ENCODE data around the gene ZNF778. TPM values are rescaled to one million over a fixed set of nuclear protein-coding genes. Genes with fewer than 3 reads are reported as not detected.

The ZNF778 gene
- polyA plus RNA-seq, 1 donor = 4.3 TPM

GRCh38 chr16:89174055-89174827 is 43.3 kb upstream of the ZNF778 start:
- Histone ChIP-seq H3K4me1 (ENCODE audit: control insufficient read depth, insufficient read depth, low read length) (peaks cover 20% of the 10 kb centered on the region), H3K9me3 (ENCODE audit: control insufficient read depth, low read depth, low read length) (peaks cover 3% of the 10 kb centered on the region), H3K4me3 (ENCODE audit: low read length) (no peak overlapping the region), H3K27me3 (ENCODE audit: control insufficient read depth, insufficient read depth, low read length) (peaks cover 43% of the 10 kb centered on the region), H3K27ac (ENCODE audit: low read length) (no peak overlapping the region), H3K36me3 (ENCODE audit: control insufficient read depth, insufficient read depth, low read length) (no peaks in the 10 kb centered on the region)
- WGBS (ENCODE audit: insufficient coverage, low lambda C conversion rate) = no CpG with 5 or more reads among the region's 23 CpGs
- no peak for DNase-seq

- H3K36me3 ChIP-seq (ENCODE audit: control insufficient read depth, insufficient read depth, low read length) = no peaks in the 10 kb centered on the region
- peaks cover 20% of the 10 kb centered on the region for H3K4me1 ChIP-seq (ENCODE audit: control insufficient read depth, insufficient read depth, low read length)
- H3K27me3 ChIP-seq (ENCODE audit: control insufficient read depth, insufficient read depth, low read length) = peaks cover 37% of the 10 kb centered on the region
- WGBS (ENCODE audit: insufficient coverage, low lambda C conversion rate) = no CpG with 5 or more reads among the region's 14 CpGs
- peaks cover 3% of the 10 kb centered on the region for H3K9me3 ChIP-seq (ENCODE audit: control insufficient read depth, low read depth, low read length)
- H3K4me3 ChIP-seq (ENCODE audit: low read length) = no peak overlapping the region
- H3K27ac ChIP-seq (ENCODE audit: low read length) = no peak overlapping the region
- no peak for DNase-seq
Observed at GRCh38 chr16:89174877-89175276, 42.6 kb upstream of the ZNF778 start.

GRCh38 chr16:89175280-89176146 is 42.0 kb upstream of the ZNF778 start:
- H3K36me3 ChIP-seq (ENCODE audit: control insufficient read depth, insufficient read depth, low read length) = no peaks in the 10 kb centered on the region
- no peak overlapping the region for H3K27ac ChIP-seq (ENCODE audit: low read length)
- no CpG with 5 or more reads among the region's 20 CpGs for WGBS (ENCODE audit: insufficient coverage, low lambda C conversion rate)
- H3K9me3 ChIP-seq (ENCODE audit: control insufficient read depth, low read depth, low read length) = peaks cover 3% of the 10 kb centered on the region
- H3K4me3 ChIP-seq (ENCODE audit: low read length) = no peak overlapping the region
- peaks cover 31% of the 10 kb centered on the region for H3K27me3 ChIP-seq (ENCODE audit: control insufficient read depth, insufficient read depth, low read length)
- peaks cover 15% of the 10 kb centered on the region for H3K4me1 ChIP-seq (ENCODE audit: control insufficient read depth, insufficient read depth, low read length)
- no peak for DNase-seq

GRCh38 chr16:89176147-89176690 is 41.3 kb upstream of the ZNF778 start:
- no peak for DNase-seq
- peaks cover 28% of the 10 kb centered on the region for H3K27me3 ChIP-seq (ENCODE audit: control insufficient read depth, insufficient read depth, low read length)
- H3K4me3 ChIP-seq (ENCODE audit: low read length) = no peak overlapping the region
- H3K27ac ChIP-seq (ENCODE audit: low read length) = no peak overlapping the region
- H3K4me1 ChIP-seq (ENCODE audit: control insufficient read depth, insufficient read depth, low read length) = peaks cover 10% of the 10 kb centered on the region
- peaks cover 3% of the 10 kb centered on the region for H3K9me3 ChIP-seq (ENCODE audit: control insufficient read depth, low read depth, low read length)
- no CpG with 5 or more reads among the region's 27 CpGs for WGBS (ENCODE audit: insufficient coverage, low lambda C conversion rate)
- H3K36me3 ChIP-seq (ENCODE audit: control insufficient read depth, insufficient read depth, low read length) = no peaks in the 10 kb centered on the region

GRCh38 chr16:89176717-89177116 is 40.8 kb upstream of the ZNF778 start:
- Histone ChIP-seq H3K4me1 (ENCODE audit: control insufficient read depth, insufficient read depth, low read length) (peaks cover 8% of the 10 kb centered on the region), H3K36me3 (ENCODE audit: control insufficient read depth, insufficient read depth, low read length) (no peaks in the 10 kb centered on the region), H3K27ac (ENCODE audit: low read length) (no peak overlapping the region), H3K9me3 (ENCODE audit: control insufficient read depth, low read depth, low read length) (peaks cover 3% of the 10 kb centered on the region), H3K4me3 (ENCODE audit: low read length) (no peak overlapping the region), H3K27me3 (ENCODE audit: control insufficient read depth, insufficient read depth, low read length) (peaks cover 27% of the 10 kb centered on the region)
- WGBS (ENCODE audit: insufficient coverage, low lambda C conversion rate) = no CpG with 5 or more reads among the region's 9 CpGs
- DNase-seq = no peak

GRCh38 chr16:89177501-89177900 is 40.0 kb upstream of the ZNF778 start:
- no peak for DNase-seq
- H3K4me3 ChIP-seq (ENCODE audit: low read length) = no peak overlapping the region
- H3K27ac ChIP-seq (ENCODE audit: low read length) = no peak overlapping the region
- H3K9me3 ChIP-seq (ENCODE audit: control insufficient read depth, low read depth, low read length) = peaks cover 3% of the 10 kb centered on the region
- H3K27me3 ChIP-seq (ENCODE audit: control insufficient read depth, insufficient read depth, low read length) = peaks cover 19% of the 10 kb centered on the region
- no peaks in the 10 kb centered on the region for H3K36me3 ChIP-seq (ENCODE audit: control insufficient read depth, insufficient read depth, low read length)
- H3K4me1 ChIP-seq (ENCODE audit: control insufficient read depth, insufficient read depth, low read length) = peaks cover under 1% of the 10 kb centered on the region
- WGBS (ENCODE audit: insufficient coverage, low lambda C conversion rate) = no CpG with 5 or more reads among the region's 12 CpGs

GRCh38 chr16:89178453-89179147 is 38.9 kb upstream of the ZNF778 start:
- Histone ChIP-seq H3K4me1 (ENCODE audit: control insufficient read depth, insufficient read depth, low read length) (no peaks in the 10 kb centered on the region), H3K36me3 (ENCODE audit: control insufficient read depth, insufficient read depth, low read length) (no peaks in the 10 kb centered on the region), H3K27me3 (ENCODE audit: control insufficient read depth, insufficient read depth, low read length) (peaks cover 8% of the 10 kb centered on the region), H3K9me3 (ENCODE audit: control insufficient read depth, low read depth, low read length) (no peaks in the 10 kb centered on the region), H3K4me3 (ENCODE audit: low read length) (no peak overlapping the region), H3K27ac (ENCODE audit: low read length) (no peak overlapping the region)
- no peak for DNase-seq
- WGBS (ENCODE audit: insufficient coverage, low lambda C conversion rate) = no CpG with 5 or more reads among the region's 24 CpGs

- no peak overlapping the region for H3K27ac ChIP-seq (ENCODE audit: low read length)
- H3K36me3 ChIP-seq (ENCODE audit: control insufficient read depth, insufficient read depth, low read length) = no peaks in the 10 kb centered on the region
- H3K9me3 ChIP-seq (ENCODE audit: control insufficient read depth, low read depth, low read length) = no peaks in the 10 kb centered on the region
- peaks cover 11% of the 10 kb centered on the region for H3K27me3 ChIP-seq (ENCODE audit: control insufficient read depth, insufficient read depth, low read length)
- no peak for DNase-seq
- no peaks in the 10 kb centered on the region for H3K4me1 ChIP-seq (ENCODE audit: control insufficient read depth, insufficient read depth, low read length)
- no CpG with 5 or more reads among the region's 19 CpGs for WGBS (ENCODE audit: insufficient coverage, low lambda C conversion rate)
- no peak overlapping the region for H3K4me3 ChIP-seq (ENCODE audit: low read length)
Observed at GRCh38 chr16:89179148-89179484, 38.4 kb upstream of the ZNF778 start.

GRCh38 chr16:89179656-89180315 is 37.7 kb upstream of the ZNF778 start:
- Histone ChIP-seq H3K27me3 (ENCODE audit: control insufficient read depth, insufficient read depth, low read length) (peaks cover 9% of the 10 kb centered on the region), H3K9me3 (ENCODE audit: control insufficient read depth, low read depth, low read length) (peaks cover under 1% of the 10 kb centered on the region), H3K4me1 (ENCODE audit: control insufficient read depth, insufficient read depth, low read length) (no peaks in the 10 kb centered on the region), H3K27ac (ENCODE audit: low read length) (no peak overlapping the region), H3K4me3 (ENCODE audit: low read length) (no peak overlapping the region), H3K36me3 (ENCODE audit: control insufficient read depth, insufficient read depth, low read length) (no peaks in the 10 kb centered on the region)
- DNase-seq = no peak
- no CpG with 5 or more reads among the region's 25 CpGs for WGBS (ENCODE audit: insufficient coverage, low lambda C conversion rate)

GRCh38 chr16:89183463-89183862 is 34.0 kb upstream of the ZNF778 start:
- 0% methylated on average over 1 of the region's 13 CpGs for WGBS (ENCODE audit: insufficient coverage, low lambda C conversion rate)
- Histone ChIP-seq H3K27me3 (ENCODE audit: control insufficient read depth, insufficient read depth, low read length) (peaks cover 17% of the 10 kb centered on the region), H3K36me3 (ENCODE audit: control insufficient read depth, insufficient read depth, low read length) (no peaks in the 10 kb centered on the region), H3K9me3 (ENCODE audit: control insufficient read depth, low read depth, low read length) (peaks cover 4% of the 10 kb centered on the region), H3K4me1 (ENCODE audit: control insufficient read depth, insufficient read depth, low read length) (no peaks in the 10 kb centered on the region), H3K4me3 (ENCODE audit: low read length) (no peak overlapping the region), H3K27ac (ENCODE audit: low read length) (no peak overlapping the region)
- no peak for DNase-seq
